Activated CD4-positive, alpha-beta T cell treated with anti-CD3 and anti-CD28 coated beads for 36 hours (primary cell): Measurements from ENCODE around the gene COL4A1. TPM values are rescaled to one million over a fixed set of nuclear protein-coding genes. Genes with fewer than 3 reads are reported as not detected.

ENCODE experiments used
- ATAC-seq: fragments of 200-7000 bp; cut with Tn5 transposase; one replicate; pipeline ENCODE4 v1.10.0; 2021; ENCODE audit warnings: mild to moderate bottlenecking, moderate library complexity
- CTCF ChIA-PET: fragments of 350-600 bp; sonication (Branson Sonifier 250); formaldehyde crosslinking; loops from one replicate; lab custom pipeline; 2021; ENCODE audit warnings: antibody characterized with exemption; lab: Charles Lee
- POLR2A ChIA-PET: fragments of 350-600 bp; sonication (Branson Sonifier 250); formaldehyde crosslinking; loops from one replicate; lab custom pipeline; 2021; ENCODE audit warnings: antibody characterized with exemption, inconsistent platforms; lab: Charles Lee
- DNase-seq: peaks from one replicate; pipeline ENCODE4 v3.0.0-alpha.2; 2020
- H3K27ac Mint-ChIP-seq: one replicate; pipeline ENCODE4 v1.8.0; 2021; ENCODE audit warnings: mixed read lengths
- H3K27me3 Mint-ChIP-seq: one replicate; pipeline ENCODE4 v1.8.0; 2021; ENCODE audit warnings: mixed read lengths
- H3K36me3 Mint-ChIP-seq: one replicate; pipeline ENCODE4 v1.8.0; 2021; ENCODE audit warnings: low read depth, mixed read lengths
- H3K4me1 Mint-ChIP-seq: one replicate; pipeline ENCODE4 v1.8.0; 2021; ENCODE audit warnings: mixed read lengths
- H3K4me3 Mint-ChIP-seq: one replicate; pipeline ENCODE4 v1.8.0; 2021; ENCODE audit warnings: mild to moderate bottlenecking, moderate library complexity, mixed read lengths
- H3K9me3 Mint-ChIP-seq: one replicate; pipeline ENCODE4 v1.8.0; 2021; ENCODE audit warnings: low read depth, mixed read lengths
- intact Hi-C, 2 experiments: fragments of 100-400 bp; cut with DNase I in 1 of 2; cut with micrococcal nuclease in 1 of 2; formaldehyde crosslinking; loops; one replicate each; pipeline versions ENCODE4 v1.14.2 to v1.15.1; 2022 to 2024; cut with DNase I, micrococcal nuclease
- total RNA-seq, 2 experiments: library from RNA; stranded (reverse); gene quantifications; one replicate each; pipeline ENCODE4 v1.2.3, GENCODE V29; 2021

COL4A1 gene
- total RNA-seq, 2 experiments from 2014 or later = 0.14 TPM; not detected in 1

DNA sequence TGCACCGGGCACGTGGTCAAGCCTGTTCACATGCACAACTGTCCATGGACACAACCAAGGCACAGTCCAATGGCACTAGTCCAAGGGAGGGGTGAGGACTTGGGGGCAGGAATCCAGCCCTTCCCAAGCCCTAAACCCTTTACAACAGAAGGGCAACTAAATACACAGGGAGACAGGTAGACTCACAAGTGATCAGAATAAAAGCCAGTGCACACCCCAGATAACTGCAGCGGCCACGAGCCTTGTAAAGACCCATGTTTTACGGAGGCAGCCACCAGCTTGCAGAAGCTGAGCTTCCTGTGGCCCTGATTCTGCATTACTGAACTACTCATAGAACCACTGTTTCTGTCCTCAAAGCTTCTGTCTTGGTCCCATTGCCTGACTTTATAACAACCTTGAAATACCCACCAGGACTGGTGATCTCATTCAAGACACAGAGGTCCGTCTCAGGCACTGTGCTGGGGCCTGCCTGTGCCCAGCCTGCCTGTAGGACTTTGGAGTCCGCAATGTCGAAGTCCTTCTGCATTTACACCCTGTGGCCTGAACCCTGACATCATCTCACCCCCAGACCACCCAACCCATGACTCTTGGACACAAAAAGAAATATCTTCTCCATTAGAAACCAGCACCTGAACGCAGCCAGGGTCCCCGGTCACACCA, 181.2 kb downstream of the COL4A1 start:
- Mint-ChIP-seq H3K27ac (no peak overlapping the region), H3K27me3 (peaks cover 41% of the 10 kb centered on the region), H3K36me3 (no peaks in the 10 kb centered on the region), H3K4me1 (no peaks in the 10 kb centered on the region), H3K4me3 (no peak overlapping the region), H3K9me3 (no peaks in the 10 kb centered on the region)
- POLR2A ChIA-PET = no interaction called here
- DNase-seq (no peak), ATAC-seq (no peak)
- intact Hi-C loops = no loop called here
- CTCF ChIA-PET = interaction anchor here (0.7 kb wide), 1 partner anchor 648 kb away, joined by 3 read pairs; no protein-coding TSS in a partner anchor

DNA sequence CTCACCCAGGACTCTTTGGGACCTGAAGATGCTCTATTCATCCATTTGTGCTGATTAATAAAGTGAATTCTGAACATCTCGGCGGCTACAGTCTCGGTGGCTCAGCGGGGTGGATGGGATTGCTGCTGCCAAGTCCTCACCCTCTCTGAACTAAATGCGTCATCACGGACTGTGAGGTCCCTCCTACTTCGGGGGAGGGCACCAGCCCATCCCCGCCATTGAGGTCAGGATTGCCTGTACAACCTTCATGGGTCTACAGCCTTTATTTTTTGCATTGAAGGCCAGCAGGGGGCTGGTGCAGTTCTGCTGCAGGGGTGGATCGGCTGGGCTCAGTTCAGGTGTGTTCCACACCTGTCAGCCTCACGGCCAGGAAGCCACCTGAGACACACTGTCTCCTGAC, 181.8 kb downstream of the COL4A1 start:
- Mint-ChIP-seq H3K36me3 (no peaks in the 10 kb centered on the region), H3K27me3 (peaks cover 41% of the 10 kb centered on the region), H3K4me3 (no peak overlapping the region), H3K9me3 (no peaks in the 10 kb centered on the region), H3K27ac (no peak overlapping the region), H3K4me1 (no peaks in the 10 kb centered on the region)
- intact Hi-C loops = no loop called here
- ChIA-PET POLR2A (no interaction called here), CTCF (interaction anchor here (0.6 to 0.7 kb wide), 2 partner anchors 10 to 647 kb away, joined by 3 read pairs; no protein-coding TSS in a partner anchor)
- no peak for DNase-seq
- no peak for ATAC-seq

DNA sequence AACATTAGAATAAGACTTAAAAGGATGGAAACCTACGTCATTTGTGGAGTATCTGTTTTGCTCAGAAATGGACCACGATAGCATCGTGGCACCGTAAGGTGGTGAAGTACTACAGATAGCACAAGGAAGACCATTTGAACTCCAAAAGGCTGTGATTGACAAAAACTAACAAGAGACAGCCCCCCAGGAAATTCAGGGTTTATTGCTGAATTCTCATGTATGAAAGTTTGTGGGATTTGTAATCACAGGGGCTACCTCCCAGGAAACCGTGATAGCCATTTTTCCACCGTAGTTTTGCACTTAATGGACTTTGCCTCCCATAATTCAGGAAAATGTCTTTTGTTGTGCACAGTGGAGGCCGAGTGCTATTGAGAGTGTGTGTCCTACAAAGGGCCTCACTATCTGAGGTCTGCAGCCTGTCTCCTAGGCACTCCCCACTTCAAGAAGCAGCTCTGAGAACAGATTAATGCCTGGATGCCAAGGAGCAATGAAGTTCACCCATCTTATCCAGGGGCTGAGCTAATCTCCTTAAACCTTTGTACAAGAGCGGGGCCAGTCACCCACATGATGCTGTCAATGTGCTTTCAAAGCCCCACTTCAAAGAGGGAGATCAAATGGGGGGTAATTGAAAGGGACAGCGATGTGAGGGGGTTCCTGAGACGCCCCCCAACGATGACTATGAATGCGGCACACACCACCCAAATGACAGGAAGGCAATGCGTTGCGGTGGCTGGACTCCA, 182.6 kb downstream of the COL4A1 start:
- Mint-ChIP-seq H3K27ac (no peak overlapping the region), H3K4me3 (no peak overlapping the region), H3K27me3 (peaks cover 40% of the 10 kb centered on the region), H3K36me3 (no peaks in the 10 kb centered on the region), H3K4me1 (no peaks in the 10 kb centered on the region), H3K9me3 (no peaks in the 10 kb centered on the region)
- ChIA-PET CTCF (interaction anchor here (0.6 kb wide), 1 partner anchor 9 kb away, joined by 3 read pairs; no protein-coding TSS in a partner anchor), POLR2A (no interaction called here)
- DNase-seq (no peak), ATAC-seq (no peak)
- intact Hi-C loops = no loop called here

DNA sequence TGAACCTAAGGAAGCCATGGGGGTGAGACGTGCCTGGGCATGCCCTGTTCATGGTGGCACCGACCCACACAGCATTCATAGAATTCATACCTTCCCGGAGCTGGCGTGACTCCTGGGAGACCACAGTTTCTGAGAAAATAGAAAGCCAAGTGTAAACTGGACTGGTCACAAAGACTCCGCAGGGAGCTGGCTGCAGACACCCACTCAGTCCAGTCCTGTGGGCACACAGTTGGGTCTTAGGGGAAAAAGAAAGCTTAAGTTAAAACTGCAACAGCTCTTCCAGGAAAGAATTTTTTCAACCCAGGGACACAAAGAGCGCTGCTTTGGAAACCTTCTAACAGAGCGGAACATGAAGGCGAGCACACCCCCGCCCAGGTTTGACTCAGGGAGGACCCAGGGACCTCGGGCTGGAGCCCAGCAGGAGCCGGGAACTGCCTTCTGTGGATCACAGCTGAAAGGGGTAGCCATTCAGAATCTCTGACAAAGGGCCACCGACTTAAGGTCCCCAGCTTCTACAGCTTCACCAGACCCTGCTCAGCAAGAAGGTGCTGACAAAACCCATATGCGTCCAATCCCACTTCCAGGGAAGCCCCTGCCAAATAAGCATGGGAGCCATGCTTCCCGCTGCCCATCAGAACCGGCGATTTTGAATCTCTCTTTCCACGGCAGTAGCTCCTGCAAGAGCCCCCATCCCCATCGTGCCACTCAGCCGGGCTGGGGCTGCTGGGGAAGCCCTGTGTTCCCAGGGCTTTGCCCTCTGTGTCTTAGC, 183.7 kb downstream of the COL4A1 start:
- H3K36me3 Mint-ChIP-seq = no peaks in the 10 kb centered on the region
- CTCF ChIA-PET = interaction anchor here (0.8 kb wide), 1 partner anchor 532 kb away, joined by 4 read pairs; no protein-coding TSS in a partner anchor
- H3K27ac Mint-ChIP-seq = no peak overlapping the region
- no peaks in the 10 kb centered on the region for H3K9me3 Mint-ChIP-seq
- no peak for DNase-seq
- peaks cover 42% of the 10 kb centered on the region for H3K27me3 Mint-ChIP-seq
- no peak overlapping the region for H3K4me3 Mint-ChIP-seq
- H3K4me1 Mint-ChIP-seq = no peaks in the 10 kb centered on the region
- POLR2A ChIA-PET = no interaction called here
- intact Hi-C loops = no loop called here
- no peak for ATAC-seq

DNA sequence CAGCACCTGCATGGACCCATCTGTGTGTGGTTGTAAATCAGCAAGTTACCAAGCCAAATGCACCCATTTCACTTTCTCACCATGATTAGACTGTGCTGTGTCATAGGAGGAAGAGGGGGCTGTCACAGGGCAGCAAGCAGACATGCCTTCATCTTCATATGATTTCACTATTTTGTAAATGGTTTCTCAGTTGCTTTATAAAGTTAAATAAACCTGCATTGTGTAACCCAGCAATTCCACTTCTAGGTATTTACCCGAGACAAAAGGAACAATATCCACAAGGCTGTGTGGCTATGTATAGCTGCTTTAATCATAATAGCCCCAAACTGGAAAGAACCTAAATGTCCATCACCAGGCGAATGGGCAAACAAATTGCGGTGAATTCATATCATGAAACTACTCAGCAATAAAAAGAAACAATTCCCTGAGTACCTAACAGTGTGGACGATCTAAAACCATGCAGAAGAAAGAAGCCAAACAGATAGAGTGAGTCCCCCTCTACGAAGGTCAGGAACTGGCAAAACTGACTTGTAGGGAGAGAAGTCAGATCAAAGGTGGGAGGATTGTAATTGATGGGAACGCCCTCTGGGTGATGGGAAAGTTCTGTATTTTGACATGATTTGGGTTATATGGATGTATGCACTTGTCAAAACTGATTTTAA, 185.4 kb downstream of the COL4A1 start:
- H3K9me3 Mint-ChIP-seq = no peaks in the 10 kb centered on the region
- peaks cover 40% of the 10 kb centered on the region for H3K27me3 Mint-ChIP-seq
- ChIA-PET CTCF (no interaction called here), POLR2A (no interaction called here)
- DNase-seq (no peak), ATAC-seq (no peak)
- no peaks in the 10 kb centered on the region for H3K4me1 Mint-ChIP-seq
- no peak overlapping the region for H3K4me3 Mint-ChIP-seq
- no peak overlapping the region for H3K27ac Mint-ChIP-seq
- intact Hi-C loops = no loop called here
- H3K36me3 Mint-ChIP-seq = no peaks in the 10 kb centered on the region

DNA sequence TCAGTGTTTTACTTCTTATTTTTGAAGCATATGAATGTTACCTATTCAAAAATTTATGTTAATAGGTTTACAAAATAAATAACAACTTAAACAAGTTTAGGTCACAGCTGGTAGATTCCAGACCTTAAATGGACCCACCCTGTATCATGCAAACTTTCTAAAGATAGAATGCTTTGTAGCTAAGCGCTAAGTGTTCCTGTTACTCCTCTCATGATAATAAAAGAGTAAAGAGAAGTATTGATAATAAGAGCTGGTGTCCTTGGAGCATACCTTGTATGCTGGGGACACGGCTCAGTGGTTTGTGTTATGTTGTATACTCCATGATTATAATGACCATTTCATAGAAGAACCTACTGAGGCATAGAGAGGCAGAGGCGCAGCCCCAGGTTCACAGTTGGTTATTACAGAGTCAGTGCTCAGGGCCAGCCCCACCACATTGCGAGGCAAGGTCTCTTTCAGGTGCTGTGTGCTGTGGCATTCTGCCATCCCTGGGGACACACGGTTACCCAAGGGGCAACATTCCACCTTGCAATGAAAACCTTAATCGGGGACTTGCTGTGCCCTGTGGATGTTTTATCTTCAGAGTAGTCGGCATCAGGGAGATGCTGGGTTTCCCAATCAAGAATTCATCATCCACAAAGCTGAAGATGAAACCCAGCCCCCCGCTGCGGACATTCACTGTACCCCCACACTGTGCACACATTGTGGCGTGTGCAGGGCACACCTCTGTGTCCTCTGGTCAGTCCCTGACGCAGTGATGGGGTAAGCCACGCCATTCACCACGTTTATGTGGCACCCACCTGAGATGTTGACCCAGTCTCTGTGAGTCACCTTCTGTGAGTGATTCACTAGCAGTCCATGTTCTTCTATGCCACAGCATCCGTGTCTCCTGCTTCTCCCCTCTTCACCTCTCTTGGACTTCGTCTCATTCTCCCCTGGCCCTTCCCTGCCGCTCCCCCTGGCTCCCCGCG, 186.7 kb downstream of the COL4A1 start:
- POLR2A ChIA-PET = no interaction called here
- no peak for ATAC-seq

DNA sequence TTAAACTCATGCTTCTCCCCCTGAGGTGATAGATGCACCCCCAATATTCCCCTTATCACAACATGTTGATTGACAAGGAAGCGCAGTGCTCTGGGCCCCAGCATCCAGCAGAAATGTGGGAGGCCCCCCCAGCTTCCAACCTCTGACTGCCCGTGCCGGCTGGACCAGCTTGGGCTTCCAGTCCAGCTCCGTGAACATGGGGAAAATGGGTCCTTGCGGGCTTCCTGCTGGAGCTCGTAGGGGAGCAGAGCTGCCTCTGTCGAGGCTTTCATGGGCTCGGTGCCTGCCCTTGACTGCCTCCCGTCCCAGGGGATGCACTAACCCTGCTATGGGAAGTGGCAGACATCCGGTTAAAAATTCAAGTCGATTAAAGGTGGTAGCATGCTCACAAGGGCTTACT, 188.9 kb downstream of the COL4A1 start:
- CTCF ChIA-PET = interaction anchor here (0.8 to 0.9 kb wide), 2 partner anchors 9 to 21 kb away, joined by 3 to 4 read pairs; no protein-coding TSS in a partner anchor
- no peaks in the 10 kb centered on the region for H3K36me3 Mint-ChIP-seq

More for the DNA sequence above, 186.7 kb downstream of the COL4A1 start:
- intact Hi-C loops = loop anchor here (5.0 to 10.0 kb wide), 2 partner anchors 975 to 978 kb away; no protein-coding TSS in a partner anchor
- no peak overlapping the region for H3K27ac Mint-ChIP-seq
- H3K36me3 Mint-ChIP-seq = no peaks in the 10 kb centered on the region
- CTCF ChIA-PET = no interaction called here
- peaks cover 40% of the 10 kb centered on the region for H3K27me3 Mint-ChIP-seq
- H3K4me1 Mint-ChIP-seq = peaks cover 2% of the 10 kb centered on the region
- no peak overlapping the region for H3K4me3 Mint-ChIP-seq
- DNase-seq = no peak
- H3K9me3 Mint-ChIP-seq = no peaks in the 10 kb centered on the region

DNA sequence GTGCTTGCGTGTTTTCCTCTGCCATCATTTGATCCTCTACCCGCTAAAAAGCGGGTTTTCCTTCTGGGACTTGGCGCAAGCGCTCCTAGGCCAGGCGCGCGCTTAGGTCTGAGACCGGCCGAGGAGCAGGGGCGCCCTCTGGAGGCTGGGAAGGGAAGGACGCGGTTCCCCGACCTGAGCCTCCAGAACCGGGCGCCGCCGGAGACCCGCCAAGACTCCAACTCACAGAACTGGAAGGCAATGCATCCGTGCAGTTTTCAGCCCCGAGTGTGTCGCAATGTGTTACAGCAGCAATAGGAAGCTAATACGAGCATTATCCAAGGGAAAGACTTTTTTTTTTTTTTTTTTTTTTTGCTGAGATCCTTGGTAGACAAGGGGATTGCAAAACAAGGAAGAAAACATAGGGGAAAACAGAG, 190.9 kb downstream of the COL4A1 start:
- Mint-ChIP-seq H3K4me1 (peaks cover 2% of the 10 kb centered on the region), H3K27ac (no peak overlapping the region), H3K9me3 (no peaks in the 10 kb centered on the region), H3K27me3 (peaks cover 34% of the 10 kb centered on the region), H3K4me3 (no peak overlapping the region), H3K36me3 (no peaks in the 10 kb centered on the region)
- ChIA-PET CTCF (interaction anchor here (0.7 to 1.3 kb wide), 5 partner anchors 9 to 1977 kb away, joined by 3 to 4 read pairs (median 3); no protein-coding TSS in a partner anchor), POLR2A (no interaction called here)
- ATAC-seq (peak; percentile 70), DNase-seq (peak; percentile 78)
- intact Hi-C loops = loop anchor here (1.0 to 10.0 kb wide), 4 partner anchors 971 to 1155 kb away; no protein-coding TSS in a partner anchor

More for the DNA sequence above, 188.9 kb downstream of the COL4A1 start:
- DNase-seq (no peak), ATAC-seq (no peak)
- no peaks in the 10 kb centered on the region for H3K9me3 Mint-ChIP-seq
- POLR2A ChIA-PET = no interaction called here
- peaks cover 2% of the 10 kb centered on the region for H3K4me1 Mint-ChIP-seq
- H3K27me3 Mint-ChIP-seq = peaks cover 44% of the 10 kb centered on the region
- H3K4me3 Mint-ChIP-seq = no peak overlapping the region
- intact Hi-C loops = loop anchor here (5.0 to 10.0 kb wide), 2 partner anchors 973 to 976 kb away; no protein-coding TSS in a partner anchor
- no peak overlapping the region for H3K27ac Mint-ChIP-seq

DNA sequence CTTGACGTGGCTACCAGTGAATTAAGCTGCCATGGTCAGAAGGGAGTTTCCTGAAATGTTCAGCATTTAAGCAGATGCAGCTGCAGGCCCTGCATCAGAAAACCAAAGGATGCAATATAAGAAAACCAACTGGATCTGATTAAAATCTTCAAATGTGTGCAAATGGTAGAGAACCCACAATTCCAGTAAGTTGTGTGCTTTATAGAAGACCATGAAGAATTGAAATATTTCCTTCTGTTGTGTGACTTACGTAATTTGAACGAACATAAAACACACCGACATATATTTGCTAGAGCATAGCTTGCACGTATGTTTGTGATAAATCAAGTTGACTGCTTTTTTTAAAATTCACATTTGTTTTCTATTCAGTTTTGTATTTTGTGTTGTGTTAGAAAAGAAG, 191.4 kb downstream of the COL4A1 start:
- no peak overlapping the region for H3K4me3 Mint-ChIP-seq
- H3K27me3 Mint-ChIP-seq = peaks cover 31% of the 10 kb centered on the region
- ATAC-seq = no peak
- ChIA-PET CTCF (interaction anchor here (0.7 to 1.0 kb wide), 4 partner anchors 9 to 1977 kb away, joined by 3 to 4 read pairs (median 3); no protein-coding TSS in a partner anchor), POLR2A (no interaction called here)
- peaks cover 2% of the 10 kb centered on the region for H3K4me1 Mint-ChIP-seq
- no peaks in the 10 kb centered on the region for H3K36me3 Mint-ChIP-seq
- DNase-seq = no peak
- no peaks in the 10 kb centered on the region for H3K9me3 Mint-ChIP-seq
- H3K27ac Mint-ChIP-seq = no peak overlapping the region
- intact Hi-C loops = loop anchor here (5.0 to 10.0 kb wide), 2 partner anchors 971 to 973 kb away; no protein-coding TSS in a partner anchor

DNA sequence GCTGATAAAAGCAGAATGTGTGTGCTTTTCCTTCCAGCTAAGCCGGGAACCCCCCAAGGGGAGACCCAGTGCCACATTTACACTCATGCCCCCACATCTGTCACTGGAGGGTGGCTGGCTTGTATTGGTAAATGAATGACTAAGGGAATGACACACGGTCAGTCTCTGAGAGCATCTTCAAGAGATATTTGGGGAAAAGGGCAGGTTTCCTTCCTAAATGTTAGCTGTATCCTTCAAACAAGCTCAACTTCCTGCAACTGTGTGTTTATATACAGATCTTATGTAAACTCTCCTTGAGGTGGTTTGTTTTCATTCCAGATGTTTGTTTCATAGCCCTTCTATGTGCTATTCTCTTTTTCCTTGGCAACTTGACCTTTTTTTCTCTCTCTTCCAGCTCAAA, 192.6 kb downstream of the COL4A1 start:
- Mint-ChIP-seq H3K9me3 (no peaks in the 10 kb centered on the region), H3K27ac (no peak overlapping the region), H3K4me1 (peaks cover 2% of the 10 kb centered on the region), H3K4me3 (no peak overlapping the region), H3K27me3 (peaks cover 28% of the 10 kb centered on the region), H3K36me3 (no peaks in the 10 kb centered on the region)
- DNase-seq (no peak), ATAC-seq (no peak)
- ChIA-PET CTCF (interaction anchor here (0.6 to 1.1 kb wide), 3 partner anchors 13 to 1153 kb away, joined by 3 to 4 read pairs (median 3); no protein-coding TSS in a partner anchor), POLR2A (no interaction called here)
- intact Hi-C loops = loop anchor here in 1 of 2 experiments (10.0 kb wide), 1 partner anchor 970 kb away; no protein-coding TSS in a partner anchor
